Neural cell (in vitro differentiated cells): ENCODE data around the gene C1QTNF9B. TPM values are rescaled to one million over a fixed set of nuclear protein-coding genes. Genes with fewer than 3 reads are reported as not detected.

Experiments
- H2AFZ ChIP-seq: fragments of 200-600, 300-800 bp; sonication (generic), shearing (Covaris generic); 2 replicates; pipeline ENCODE4 v1.6.0; 2014; ENCODE audit warnings: low read depth, mild to moderate bottlenecking, antibody characterized with exemption, low read length, moderate library complexity
- H3F3A ChIP-seq: fragments of 200-600 bp; shearing (Covaris generic); 2 replicates; pipeline ENCODE4 v1.6.1; 2016; ENCODE audit warnings: mild to moderate bottlenecking, moderate library complexity, mixed read lengths, antibody characterized with exemption, low read length; ENCODE audit not compliant: insufficient read depth, poor library complexity, severe bottlenecking
- H3K27ac ChIP-seq: fragments of 200-600, 300-800 bp; sonication (generic), shearing (Covaris generic); 2 replicates; pipeline ENCODE4 v1.5.1; 2014; ENCODE audit warnings: mild to moderate bottlenecking, low read length, moderate library complexity
- H3K27me3 ChIP-seq: fragments of 300-800, 200-600 bp; sonication (generic), shearing (Covaris generic); 2 replicates; pipeline ENCODE4 v1.6.0; 2014; ENCODE audit warnings: mild to moderate bottlenecking, low read depth, low read length, moderate library complexity; ENCODE audit not compliant: insufficient read depth
- H3K36me3 ChIP-seq: fragments of 300-800, 200-600 bp; sonication (generic), shearing (Covaris generic); 2 replicates; pipeline ENCODE4 v1.5.1; 2014; ENCODE audit warnings: mild to moderate bottlenecking, antibody characterized with exemption, low read length, moderate library complexity; ENCODE audit not compliant: insufficient read depth
- H3K4me2 ChIP-seq: fragments of 300-800, 200-600 bp; sonication (generic), shearing (Covaris generic); 2 replicates; pipeline ENCODE4 v1.6.0; 2014; ENCODE audit warnings: mild to moderate bottlenecking, low read length
- H3K4me3 ChIP-seq: fragments of 300-800, 200-600 bp; sonication (generic), shearing (Covaris generic); 2 replicates; pipeline ENCODE4 v1.5.1; 2014; ENCODE audit warnings: mild to moderate bottlenecking, low read length, moderate library complexity
- H3K79me2 ChIP-seq: fragments of 200-600 bp; shearing (Covaris generic); replicated peaks from 2 replicates; pipeline ENCODE4 v1.6.0; 2014; ENCODE audit warnings: mild to moderate bottlenecking, low read length, moderate library complexity; ENCODE audit not compliant: insufficient read depth
- H3K9ac ChIP-seq: fragments of 300-800, 200-600 bp; sonication (generic), shearing (Covaris generic); 2 replicates; pipeline ENCODE4 v1.6.1; 2016; ENCODE audit warnings: mild to moderate bottlenecking, low read length, mixed read lengths
- H3K9me2 ChIP-seq: fragments of 200-600 bp; shearing (Covaris generic); 2 replicates; pipeline ENCODE4 v1.6.1; 2016; ENCODE audit warnings: mild to moderate bottlenecking, low read length, mixed read lengths; ENCODE audit not compliant: insufficient read depth
- H3K9me3 ChIP-seq: fragments of 200-600, 300-800 bp; sonication (generic), shearing (Covaris generic); 2 replicates; pipeline ENCODE4 v1.6.1; 2016; ENCODE audit warnings: mild to moderate bottlenecking, mixed run types, low read length, moderate library complexity, mixed read lengths
- H4K20me1 ChIP-seq: fragments of 200-600 bp; shearing (Covaris generic); 2 replicates; pipeline ENCODE4 v1.6.1; 2016; ENCODE audit warnings: mild to moderate bottlenecking, mixed run types; ENCODE audit not compliant: insufficient read depth
- EP300 ChIP-seq: fragments of 450-650 bp; conservative IDR thresholded peaks from 2 replicates; pipeline ENCODE4 v1.6.1; 2014; ENCODE audit warnings: antibody characterized with exemption, mild to moderate bottlenecking, moderate library complexity; ENCODE audit not compliant: poor library complexity, severe bottlenecking
- EZH2 ChIP-seq: fragments of 200-600, 300-800 bp; shearing (Covaris generic), sonication (generic); IDR thresholded peaks from 2 replicates; pipeline ENCODE4 v1.6.1; 2014; ENCODE audit warnings: antibody characterized with exemption, low read length, borderline replicate concordance, mild to moderate bottlenecking; ENCODE audit not compliant: insufficient read depth, poor library complexity, severe bottlenecking
- MXI1 ChIP-seq: fragments of 450-650 bp; conservative IDR thresholded peaks from 2 replicates; pipeline ENCODE4 v1.6.1; 2014; ENCODE audit warnings: antibody characterized with exemption, mild to moderate bottlenecking; ENCODE audit not compliant: poor library complexity, severe bottlenecking
- POLR2AphosphoS5 ChIP-seq: IDR thresholded peaks from 2 replicates; pipeline ENCODE4 v1.6.1; 2012
- RAD21 ChIP-seq: fragments of 450-650 bp; conservative IDR thresholded peaks from 2 replicates; pipeline ENCODE4 v1.6.1; 2014; ENCODE audit warnings: antibody characterized with exemption, mild to moderate bottlenecking, moderate library complexity
- SMC3 ChIP-seq: fragments of 450-650 bp; conservative IDR thresholded peaks from 2 replicates; pipeline ENCODE4 v1.6.1; 2014; ENCODE audit warnings: antibody characterized with exemption, mild to moderate bottlenecking, moderate library complexity; ENCODE audit not compliant: poor library complexity
- TAF1 ChIP-seq: IDR thresholded peaks from 2 replicates; pipeline ENCODE4 v1.6.1; 2012; ENCODE audit warnings: low read depth
- polyA plus RNA-seq: library from polyadenylated mRNA; depleted of rRNA; stranded (reverse); fragments of >200 nt; gene quantifications from 2 replicates; pipeline ENCODE4 v1.2.3, GENCODE V29; 2014
- TF ChIP-seq, protein P1 (sequence below): fragments of 450-650 bp; IDR thresholded peaks from 2 replicates; pipeline ENCODE4 v1.5.1; 2014; ENCODE audit warnings: antibody characterized with exemption, mild to moderate bottlenecking, moderate library complexity; ENCODE audit not compliant: poor library complexity, severe bottlenecking
- TF ChIP-seq, protein P2 (sequence below): IDR thresholded peaks from 2 replicates; pipeline ENCODE4 v1.6.1; 2012; ENCODE audit warnings: borderline replicate concordance

Gene C1QTNF9B
- polyA plus RNA-seq, 1 donor from 2014 or later: 1.5 TPM

DNA sequence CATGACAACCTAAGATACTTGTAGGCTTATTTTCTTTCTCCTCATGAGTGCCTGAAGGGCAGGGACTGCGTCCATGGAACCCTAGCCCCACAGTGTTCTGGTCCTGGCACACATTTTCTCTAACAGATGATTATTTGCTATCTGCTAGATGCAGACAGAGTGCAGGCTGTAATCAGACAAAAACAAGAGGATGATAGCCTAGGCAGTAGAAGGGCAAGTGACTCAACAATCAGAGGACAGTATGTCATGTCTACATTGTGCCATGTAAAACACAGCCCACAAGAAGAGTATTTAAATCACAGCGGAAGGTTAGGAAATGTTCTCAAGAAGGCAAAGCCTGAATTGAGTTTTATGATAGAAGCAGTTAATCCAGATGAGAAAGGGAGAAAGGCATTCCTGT is 37.4 kb downstream of the C1QTNF9B start:
- no peaks in the 10 kb centered on the region for H3K79me2 ChIP-seq
- H3K36me3 ChIP-seq: no peaks in the 10 kb centered on the region
- H3K27ac ChIP-seq: no peak overlapping the region
- no peak overlapping the region for H3K4me2 ChIP-seq
- H2AFZ ChIP-seq: no peak overlapping the region
- no peaks in the 10 kb centered on the region for H3K9me2 ChIP-seq
- no peak overlapping the region for H3K4me3 ChIP-seq
- no peaks in the 10 kb centered on the region for H3K9me3 ChIP-seq
- no peaks in the 10 kb centered on the region for H3F3A ChIP-seq
- H3K9ac ChIP-seq: no peak overlapping the region
- no peaks in the 10 kb centered on the region for H4K20me1 ChIP-seq
- no peaks in the 10 kb centered on the region for H3K27me3 ChIP-seq
- TF ChIP-seq RAD21 (no peak), EZH2 (no peak), POLR2AphosphoS5 (no peak), SMC3 (no peak), TAF1 (no peak), MXI1 (no peak), EP300 (no peak)
- TF ChIP-seq, protein P1, sequence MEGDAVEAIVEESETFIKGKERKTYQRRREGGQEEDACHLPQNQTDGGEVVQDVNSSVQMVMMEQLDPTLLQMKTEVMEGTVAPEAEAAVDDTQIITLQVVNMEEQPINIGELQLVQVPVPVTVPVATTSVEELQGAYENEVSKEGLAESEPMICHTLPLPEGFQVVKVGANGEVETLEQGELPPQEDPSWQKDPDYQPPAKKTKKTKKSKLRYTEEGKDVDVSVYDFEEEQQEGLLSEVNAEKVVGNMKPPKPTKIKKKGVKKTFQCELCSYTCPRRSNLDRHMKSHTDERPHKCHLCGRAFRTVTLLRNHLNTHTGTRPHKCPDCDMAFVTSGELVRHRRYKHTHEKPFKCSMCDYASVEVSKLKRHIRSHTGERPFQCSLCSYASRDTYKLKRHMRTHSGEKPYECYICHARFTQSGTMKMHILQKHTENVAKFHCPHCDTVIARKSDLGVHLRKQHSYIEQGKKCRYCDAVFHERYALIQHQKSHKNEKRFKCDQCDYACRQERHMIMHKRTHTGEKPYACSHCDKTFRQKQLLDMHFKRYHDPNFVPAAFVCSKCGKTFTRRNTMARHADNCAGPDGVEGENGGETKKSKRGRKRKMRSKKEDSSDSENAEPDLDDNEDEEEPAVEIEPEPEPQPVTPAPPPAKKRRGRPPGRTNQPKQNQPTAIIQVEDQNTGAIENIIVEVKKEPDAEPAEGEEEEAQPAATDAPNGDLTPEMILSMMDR: no peak
- TF ChIP-seq, protein P2, sequence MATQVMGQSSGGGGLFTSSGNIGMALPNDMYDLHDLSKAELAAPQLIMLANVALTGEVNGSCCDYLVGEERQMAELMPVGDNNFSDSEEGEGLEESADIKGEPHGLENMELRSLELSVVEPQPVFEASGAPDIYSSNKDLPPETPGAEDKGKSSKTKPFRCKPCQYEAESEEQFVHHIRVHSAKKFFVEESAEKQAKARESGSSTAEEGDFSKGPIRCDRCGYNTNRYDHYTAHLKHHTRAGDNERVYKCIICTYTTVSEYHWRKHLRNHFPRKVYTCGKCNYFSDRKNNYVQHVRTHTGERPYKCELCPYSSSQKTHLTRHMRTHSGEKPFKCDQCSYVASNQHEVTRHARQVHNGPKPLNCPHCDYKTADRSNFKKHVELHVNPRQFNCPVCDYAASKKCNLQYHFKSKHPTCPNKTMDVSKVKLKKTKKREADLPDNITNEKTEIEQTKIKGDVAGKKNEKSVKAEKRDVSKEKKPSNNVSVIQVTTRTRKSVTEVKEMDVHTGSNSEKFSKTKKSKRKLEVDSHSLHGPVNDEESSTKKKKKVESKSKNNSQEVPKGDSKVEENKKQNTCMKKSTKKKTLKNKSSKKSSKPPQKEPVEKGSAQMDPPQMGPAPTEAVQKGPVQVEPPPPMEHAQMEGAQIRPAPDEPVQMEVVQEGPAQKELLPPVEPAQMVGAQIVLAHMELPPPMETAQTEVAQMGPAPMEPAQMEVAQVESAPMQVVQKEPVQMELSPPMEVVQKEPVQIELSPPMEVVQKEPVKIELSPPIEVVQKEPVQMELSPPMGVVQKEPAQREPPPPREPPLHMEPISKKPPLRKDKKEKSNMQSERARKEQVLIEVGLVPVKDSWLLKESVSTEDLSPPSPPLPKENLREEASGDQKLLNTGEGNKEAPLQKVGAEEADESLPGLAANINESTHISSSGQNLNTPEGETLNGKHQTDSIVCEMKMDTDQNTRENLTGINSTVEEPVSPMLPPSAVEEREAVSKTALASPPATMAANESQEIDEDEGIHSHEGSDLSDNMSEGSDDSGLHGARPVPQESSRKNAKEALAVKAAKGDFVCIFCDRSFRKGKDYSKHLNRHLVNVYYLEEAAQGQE: no peak

DNA sequence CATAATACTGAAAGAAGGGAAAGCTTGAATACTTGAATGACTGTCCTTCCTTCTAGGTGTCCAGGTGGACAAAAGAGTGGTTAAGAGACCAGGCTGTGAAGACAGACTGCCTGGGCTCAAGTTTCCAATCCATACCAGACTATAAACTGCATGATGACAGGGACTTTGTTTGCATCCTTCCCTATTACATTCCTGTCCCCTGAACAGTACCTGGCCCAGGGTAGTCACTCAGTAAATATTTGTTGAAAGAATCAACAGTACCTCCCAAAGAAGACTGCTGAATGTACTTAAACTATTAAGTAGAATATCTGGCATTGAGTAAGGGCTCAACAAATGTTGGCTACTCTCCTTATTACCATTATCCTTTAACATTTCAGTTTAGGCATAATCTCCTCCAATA is 37.8 kb downstream of the C1QTNF9B start:
- Histone ChIP-seq H3F3A (no peaks in the 10 kb centered on the region), H3K9ac (no peak overlapping the region), H3K4me2 (no peak overlapping the region), H4K20me1 (no peaks in the 10 kb centered on the region), H3K36me3 (no peaks in the 10 kb centered on the region), H3K4me3 (no peak overlapping the region), H3K9me3 (no peaks in the 10 kb centered on the region), H3K9me2 (no peaks in the 10 kb centered on the region), H3K27ac (no peak overlapping the region), H3K79me2 (no peaks in the 10 kb centered on the region), H3K27me3 (no peaks in the 10 kb centered on the region), H2AFZ (no peak overlapping the region)
- TF ChIP-seq SMC3 (no peak), POLR2AphosphoS5 (no peak), RAD21 (no peak), MXI1 (no peak), EZH2 (no peak), TAF1 (no peak), EP300 (no peak)
- TF ChIP-seq, protein P1: no peak
- TF ChIP-seq, protein P2: no peak
